ENCODE data around the gene GP1BB. TPM values are rescaled to one million over a fixed set of nuclear protein-coding genes. Genes with fewer than 3 reads are reported as not detected.

GP1BB gene
- polyA plus RNA-seq, 1 donor from 2014 or later, result 42.0 TPM

GRCh38 chr22:19686946-19687345, 36.4 kb upstream of the GP1BB start:
- no peaks in the 10 kb centered on the region for H3K9me2 ChIP-seq (ENCODE audit: insufficient read depth, low read length)
- H3K9me3 ChIP-seq (ENCODE audit: low read length), result no peaks in the 10 kb centered on the region
- H3K4me2 ChIP-seq (ENCODE audit: low read length), result no peak overlapping the region
- no peaks in the 10 kb centered on the region for H3F3A ChIP-seq (ENCODE audit: insufficient read depth, low read length, poor library complexity, severe bottlenecking)
- H4K20me1 ChIP-seq (ENCODE audit: insufficient read depth), result no peaks in the 10 kb centered on the region
- no peaks in the 10 kb centered on the region for H3K79me2 ChIP-seq (replicated peaks; ENCODE audit: insufficient read depth, low read length)
- no peak overlapping the region for H2AFZ ChIP-seq (ENCODE audit: low read depth, low read length)
- H3K9ac ChIP-seq (ENCODE audit: low read length), result no peak overlapping the region
- no peak overlapping the region for H3K27ac ChIP-seq (ENCODE audit: low read length)
- H3K27me3 ChIP-seq (ENCODE audit: insufficient read depth, low read depth, low read length), result no peaks in the 10 kb centered on the region
- H3K4me3 ChIP-seq (ENCODE audit: low read length), result no peak overlapping the region
- H3K36me3 ChIP-seq (ENCODE audit: insufficient read depth, low read length), result no peaks in the 10 kb centered on the region
- TF ChIP-seq TAF1 (IDR thresholded peaks at IDR 0.05; ENCODE audit: low read depth) (no peak), REST (IDR thresholded peaks at IDR 0.05; ENCODE audit: borderline replicate concordance) (no peak), EP300 (conservative IDR thresholded peaks at IDR 0.05; ENCODE audit: poor library complexity, severe bottlenecking) (no peak), EZH2 (IDR thresholded peaks at IDR 0.05; ENCODE audit: borderline replicate concordance, insufficient read depth, low read length, poor library complexity, severe bottlenecking) (no peak), CTCF (IDR thresholded peaks at IDR 0.05; ENCODE audit: poor library complexity, severe bottlenecking) (no peak), SMC3 (conservative IDR thresholded peaks at IDR 0.05; ENCODE audit: poor library complexity) (no peak), RAD21 (conservative IDR thresholded peaks at IDR 0.05) (no peak), MXI1 (conservative IDR thresholded peaks at IDR 0.05; ENCODE audit: poor library complexity, severe bottlenecking) (no peak), POLR2AphosphoS5 (IDR thresholded peaks at IDR 0.05) (no peak)

DNA sequence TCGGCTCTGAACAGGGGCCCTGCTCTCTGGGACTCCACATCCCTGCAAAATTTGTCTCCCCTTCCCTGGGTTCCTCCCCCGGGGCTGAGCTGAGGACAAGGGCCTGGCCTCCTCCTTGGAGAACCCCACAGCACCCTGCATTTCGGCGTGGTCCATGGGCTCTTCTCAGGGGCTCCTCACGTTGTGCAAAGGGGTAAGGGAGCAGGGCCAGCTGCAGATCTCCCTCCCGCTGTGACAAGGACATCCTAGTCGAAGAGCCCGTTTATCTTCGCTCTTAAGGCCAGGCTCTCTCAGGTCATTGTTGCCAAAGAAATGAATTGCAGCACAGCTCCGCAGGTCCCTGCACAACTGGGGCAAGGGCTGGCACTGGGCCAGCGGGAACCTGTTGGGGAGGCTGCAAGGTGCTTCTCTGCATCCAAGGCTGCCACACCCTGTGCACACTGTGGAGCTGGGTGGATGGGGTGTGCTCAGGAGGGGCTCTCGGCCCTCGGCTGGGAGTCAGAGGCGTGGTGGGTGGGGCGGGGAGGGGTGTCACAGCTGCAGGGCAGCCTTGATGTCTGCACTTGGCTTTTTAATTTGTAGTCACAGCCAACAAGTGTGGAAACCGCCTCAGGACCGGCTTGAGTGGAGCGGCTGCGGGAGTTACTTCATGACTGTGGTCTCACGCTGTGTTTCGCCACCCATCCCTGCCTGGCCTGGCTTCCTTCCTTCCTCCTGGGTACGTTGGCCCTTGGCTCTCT, 35.6 kb upstream of the GP1BB start:
- Histone ChIP-seq H3K27ac (ENCODE audit: low read length) (no peak overlapping the region), H3F3A (ENCODE audit: insufficient read depth, low read length, poor library complexity, severe bottlenecking) (no peaks in the 10 kb centered on the region), H3K9ac (ENCODE audit: low read length) (no peak overlapping the region), H2AFZ (ENCODE audit: low read depth, low read length) (no peak overlapping the region), H3K9me3 (ENCODE audit: low read length) (no peaks in the 10 kb centered on the region), H3K27me3 (ENCODE audit: insufficient read depth, low read depth, low read length) (no peaks in the 10 kb centered on the region), H3K9me2 (ENCODE audit: insufficient read depth, low read length) (no peaks in the 10 kb centered on the region), H3K79me2 (replicated peaks; ENCODE audit: insufficient read depth, low read length) (no peaks in the 10 kb centered on the region), H3K4me3 (ENCODE audit: low read length) (no peak overlapping the region), H4K20me1 (ENCODE audit: insufficient read depth) (no peaks in the 10 kb centered on the region), H3K4me2 (ENCODE audit: low read length) (no peak overlapping the region), H3K36me3 (ENCODE audit: insufficient read depth, low read length) (no peaks in the 10 kb centered on the region)
- TF ChIP-seq MXI1 (conservative IDR thresholded peaks at IDR 0.05; ENCODE audit: poor library complexity, severe bottlenecking), result no peak
- no peak for TF ChIP-seq RAD21 (conservative IDR thresholded peaks at IDR 0.05)
- TF ChIP-seq EP300 (conservative IDR thresholded peaks at IDR 0.05; ENCODE audit: poor library complexity, severe bottlenecking), result no peak
- TF ChIP-seq SMC3 (conservative IDR thresholded peaks at IDR 0.05; ENCODE audit: poor library complexity), result no peak
- TF ChIP-seq EZH2 (IDR thresholded peaks at IDR 0.05; ENCODE audit: borderline replicate concordance, insufficient read depth, low read length, poor library complexity, severe bottlenecking), result no peak
